ENCODE measurements around the gene GUCD1. TPM values are rescaled to one million over a fixed set of nuclear protein-coding genes. Genes with fewer than 3 reads are reported as not detected.

GUCD1 gene
- total RNA-seq, 1 experiment from 2014 or later: 65.8 TPM

GRCh38 chr22:24494167-24494527 lies 60.8 kb downstream of the GUCD1 start:
- no peak for ATAC-seq
- H3K9me2 ChIP-seq (replicated peaks; ENCODE audit: low read length): no peaks in the 10 kb centered on the region
- H3K4me1 ChIP-seq (ENCODE audit: insufficient read depth, low read length): no peaks in the 10 kb centered on the region
- CTCF ChIA-PET: no interaction called here
- POLR2A ChIA-PET (ENCODE audit: unreplicated experiment): no interaction called here
- H3K4me3 ChIP-seq (ENCODE audit: low read length): no peak overlapping the region
- DNase-seq: no peak
- H3K27ac ChIP-seq (ENCODE audit: low read length): no peak overlapping the region
- no peaks in the 10 kb centered on the region for H3K9me3 ChIP-seq (ENCODE audit: low read length)
- no peaks in the 10 kb centered on the region for H3K36me3 ChIP-seq (ENCODE audit: low read depth, low read length)
- no TSS peak for BruUV-seq (replicated peaks)
- no peak overlapping the region for H3K4me2 ChIP-seq (ENCODE audit: low read length)
- H3K79me2 ChIP-seq (ENCODE audit: low read length): no peaks in the 10 kb centered on the region
- no peak overlapping the region for H2AFZ ChIP-seq (ENCODE audit: low read length)
- no peaks in the 10 kb centered on the region for H3F3A ChIP-seq (ENCODE audit: low read length, unreplicated experiment)
- intact Hi-C loops (cut with micrococcal nuclease): no loop called here
- no peak for TF ChIP-seq EZH2phosphoT487 (IDR thresholded peaks at IDR 0.05; ENCODE audit: borderline replicate concordance, low read length)
- TF ChIP-seq, protein P1, sequence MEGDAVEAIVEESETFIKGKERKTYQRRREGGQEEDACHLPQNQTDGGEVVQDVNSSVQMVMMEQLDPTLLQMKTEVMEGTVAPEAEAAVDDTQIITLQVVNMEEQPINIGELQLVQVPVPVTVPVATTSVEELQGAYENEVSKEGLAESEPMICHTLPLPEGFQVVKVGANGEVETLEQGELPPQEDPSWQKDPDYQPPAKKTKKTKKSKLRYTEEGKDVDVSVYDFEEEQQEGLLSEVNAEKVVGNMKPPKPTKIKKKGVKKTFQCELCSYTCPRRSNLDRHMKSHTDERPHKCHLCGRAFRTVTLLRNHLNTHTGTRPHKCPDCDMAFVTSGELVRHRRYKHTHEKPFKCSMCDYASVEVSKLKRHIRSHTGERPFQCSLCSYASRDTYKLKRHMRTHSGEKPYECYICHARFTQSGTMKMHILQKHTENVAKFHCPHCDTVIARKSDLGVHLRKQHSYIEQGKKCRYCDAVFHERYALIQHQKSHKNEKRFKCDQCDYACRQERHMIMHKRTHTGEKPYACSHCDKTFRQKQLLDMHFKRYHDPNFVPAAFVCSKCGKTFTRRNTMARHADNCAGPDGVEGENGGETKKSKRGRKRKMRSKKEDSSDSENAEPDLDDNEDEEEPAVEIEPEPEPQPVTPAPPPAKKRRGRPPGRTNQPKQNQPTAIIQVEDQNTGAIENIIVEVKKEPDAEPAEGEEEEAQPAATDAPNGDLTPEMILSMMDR (conservative IDR thresholded peaks at IDR 0.05; ENCODE audit: low read depth, low read length): no peak
- no peak for TF ChIP-seq EZH2 (IDR thresholded peaks at IDR 0.05; ENCODE audit: low read length, unreplicated experiment)
- no peaks in the 10 kb centered on the region for H3K27me3 ChIP-seq (ENCODE audit: low read length)
- H3K9ac ChIP-seq (ENCODE audit: low read length): no peak overlapping the region
- H4K20me1 ChIP-seq (ENCODE audit: low read length): no peaks in the 10 kb centered on the region

GRCh38 chr22:24492391-24492790 lies 62.5 kb downstream of the GUCD1 start:
- POLR2A ChIA-PET (ENCODE audit: unreplicated experiment): no interaction called here
- DNase-seq (no peak), ATAC-seq (no peak)
- Histone ChIP-seq H3F3A (ENCODE audit: low read length, unreplicated experiment) (no peaks in the 10 kb centered on the region), H3K27me3 (ENCODE audit: low read length) (no peaks in the 10 kb centered on the region), H3K9me2 (replicated peaks; ENCODE audit: low read length) (no peaks in the 10 kb centered on the region), H3K4me1 (ENCODE audit: insufficient read depth, low read length) (no peaks in the 10 kb centered on the region), H3K4me3 (ENCODE audit: low read length) (no peak overlapping the region), H3K9ac (ENCODE audit: low read length) (no peak overlapping the region), H3K36me3 (ENCODE audit: low read depth, low read length) (no peaks in the 10 kb centered on the region), H4K20me1 (ENCODE audit: low read length) (no peaks in the 10 kb centered on the region), H3K9me3 (ENCODE audit: low read length) (no peaks in the 10 kb centered on the region), H2AFZ (ENCODE audit: low read length) (no peak overlapping the region), H3K27ac (ENCODE audit: low read length) (no peak overlapping the region), H3K4me2 (ENCODE audit: low read length) (no peak overlapping the region), H3K79me2 (ENCODE audit: low read length) (no peaks in the 10 kb centered on the region)
- CTCF ChIA-PET: no interaction called here
- intact Hi-C loops (cut with micrococcal nuclease): no loop called here
- TF ChIP-seq, protein P1 (conservative IDR thresholded peaks at IDR 0.05; ENCODE audit: low read depth, low read length): no peak
- no peak for TF ChIP-seq EZH2phosphoT487 (IDR thresholded peaks at IDR 0.05; ENCODE audit: borderline replicate concordance, low read length)
- no peak for TF ChIP-seq EZH2 (IDR thresholded peaks at IDR 0.05; ENCODE audit: low read length, unreplicated experiment)
- BruUV-seq (replicated peaks): no TSS peak

Other genes starting within 250 kb of the GUCD1 start
- 0.92 and 1.7 TPM in 2 replicates for gene ADORA2A, start 127.5 kb downstream of the GUCD1 start, total RNA-seq (2014; rRNA removed)
- gene UPB1, start 59.8 kb downstream of the GUCD1 start, total RNA-seq (2014; rRNA removed): 0.29 TPM in 1 of 2 replicates, not detected in the other
- 175 and 270 TPM in 2 replicates for gene SNRPD3, start 861 bp upstream of the GUCD1 start, total RNA-seq (2014; rRNA removed)
- gene LRRC75B, start 37.9 kb upstream of the GUCD1 start, total RNA-seq (2014; rRNA removed): 4.5 and 7.7 TPM in 2 replicates
- gene GGT1, start 48.1 kb upstream of the GUCD1 start, total RNA-seq (2014; rRNA removed): 2.2 and 3.7 TPM in 2 replicates
- gene PIWIL3, start 219.6 kb upstream of the GUCD1 start, total RNA-seq (2014; rRNA removed): not detected in 2 replicates

All from PC-3 (cell line).